HG02571 (cell line): ENCODE measurements around the gene CENATAC.
"Not testable (repeated sequence)": the region's sequence is repeated elsewhere in the genome, so short reads cannot be mapped to it uniquely, and the experiment has no call there.

Source experiments
- ATAC-seq: cut with Tn5 transposase; IDR thresholded peaks from one replicate; pipeline ENCODE4 v1.9.1; 2021; ENCODE audit warnings: mild to moderate bottlenecking, moderate library complexity; ENCODE audit not compliant: unreplicated experiment

Gene CENATAC, protein sequence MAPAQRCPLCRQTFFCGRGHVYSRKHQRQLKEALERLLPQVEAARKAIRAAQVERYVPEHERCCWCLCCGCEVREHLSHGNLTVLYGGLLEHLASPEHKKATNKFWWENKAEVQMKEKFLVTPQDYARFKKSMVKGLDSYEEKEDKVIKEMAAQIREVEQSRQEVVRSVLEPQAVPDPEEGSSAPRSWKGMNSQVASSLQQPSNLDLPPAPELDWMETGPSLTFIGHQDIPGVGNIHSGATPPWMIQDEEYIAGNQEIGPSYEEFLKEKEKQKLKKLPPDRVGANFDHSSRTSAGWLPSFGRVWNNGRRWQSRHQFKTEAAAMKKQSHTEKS

DNA sequence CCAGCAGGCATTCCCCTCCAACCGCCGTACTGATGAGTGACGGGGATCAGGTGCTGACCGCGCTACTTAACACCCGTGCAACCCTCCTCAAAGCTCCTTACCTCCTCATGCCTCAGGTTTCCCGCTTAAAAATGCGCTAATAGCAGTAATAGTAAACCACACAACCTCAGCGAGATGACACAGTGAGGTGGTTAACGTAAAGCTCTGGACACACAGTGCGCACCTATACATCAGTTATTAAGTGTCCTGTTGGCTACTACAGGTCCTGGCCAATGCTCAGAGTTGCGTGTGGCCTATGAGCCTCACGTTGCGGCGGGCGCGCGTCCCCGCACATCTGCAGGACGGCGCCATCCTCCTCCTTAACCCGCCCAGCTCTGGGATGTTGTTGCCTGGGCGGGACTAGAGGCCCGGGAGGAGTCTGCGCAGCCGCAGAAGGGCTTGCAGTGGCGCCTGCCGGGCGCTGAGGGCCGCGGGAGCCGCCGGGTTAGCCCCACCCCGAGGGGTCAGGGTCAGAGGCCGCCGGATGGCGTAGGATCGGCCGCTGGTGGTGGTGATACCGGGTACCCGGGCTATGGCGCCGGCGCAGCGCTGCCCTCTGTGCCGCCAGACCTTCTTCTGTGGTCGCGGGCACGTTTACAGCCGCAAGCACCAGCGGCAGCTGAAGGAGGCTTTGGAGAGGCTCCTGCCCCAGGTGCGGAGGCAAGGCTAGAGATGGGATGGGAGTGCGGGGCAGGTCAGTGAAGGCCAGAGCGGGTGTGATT is at the start of gene CENATAC:
Gene CENATAC (plus strand): TSS at position 512 of the 761 bp plus-strand sequence. CDS start 60 bp downstream, at position 572.
- ATAC-seq, result peak; percentile 86

DNA sequence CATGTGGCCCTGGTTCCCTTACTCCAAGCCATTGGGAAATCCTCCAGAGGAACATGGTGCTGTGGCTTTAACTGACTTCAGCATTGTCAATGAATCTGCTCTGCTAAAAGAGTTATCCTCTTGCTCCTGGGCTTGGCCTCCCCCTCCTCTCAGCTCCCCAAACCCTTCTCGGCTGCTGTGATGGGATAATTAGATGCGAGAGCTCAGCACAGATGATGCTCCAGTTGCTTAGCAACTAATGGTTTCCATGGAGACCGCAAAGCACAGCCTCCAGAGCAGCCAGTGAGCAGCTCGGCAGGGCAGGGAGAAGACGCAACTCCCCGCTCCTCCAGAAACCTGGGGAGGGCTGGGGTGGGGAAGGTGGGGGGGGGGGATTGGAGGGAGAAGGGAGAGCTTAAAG is 44.7 kb upstream of the CENATAC start:
- no peak for ATAC-seq

DNA sequence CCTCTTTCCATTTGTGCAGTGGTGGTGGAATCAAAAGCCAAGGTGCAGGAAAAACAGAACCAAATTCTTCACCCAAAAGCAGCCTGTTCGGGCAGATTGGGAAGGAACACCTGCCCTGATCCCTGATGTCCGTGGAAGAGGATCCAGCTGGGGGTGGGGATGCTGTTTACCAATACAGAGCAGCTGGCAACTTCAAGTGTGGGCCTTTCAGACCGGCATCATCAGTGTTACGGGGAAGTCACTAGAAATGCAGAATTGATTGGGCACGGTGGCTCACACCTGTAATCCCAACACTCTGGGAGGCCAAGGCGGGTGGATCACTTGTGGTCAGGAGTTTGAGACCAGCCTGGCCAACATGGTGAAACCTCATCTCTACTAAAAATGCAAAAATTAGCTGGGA is 44.0 kb upstream of the CENATAC start:
- ATAC-seq, result not testable (repeated sequence)

DNA sequence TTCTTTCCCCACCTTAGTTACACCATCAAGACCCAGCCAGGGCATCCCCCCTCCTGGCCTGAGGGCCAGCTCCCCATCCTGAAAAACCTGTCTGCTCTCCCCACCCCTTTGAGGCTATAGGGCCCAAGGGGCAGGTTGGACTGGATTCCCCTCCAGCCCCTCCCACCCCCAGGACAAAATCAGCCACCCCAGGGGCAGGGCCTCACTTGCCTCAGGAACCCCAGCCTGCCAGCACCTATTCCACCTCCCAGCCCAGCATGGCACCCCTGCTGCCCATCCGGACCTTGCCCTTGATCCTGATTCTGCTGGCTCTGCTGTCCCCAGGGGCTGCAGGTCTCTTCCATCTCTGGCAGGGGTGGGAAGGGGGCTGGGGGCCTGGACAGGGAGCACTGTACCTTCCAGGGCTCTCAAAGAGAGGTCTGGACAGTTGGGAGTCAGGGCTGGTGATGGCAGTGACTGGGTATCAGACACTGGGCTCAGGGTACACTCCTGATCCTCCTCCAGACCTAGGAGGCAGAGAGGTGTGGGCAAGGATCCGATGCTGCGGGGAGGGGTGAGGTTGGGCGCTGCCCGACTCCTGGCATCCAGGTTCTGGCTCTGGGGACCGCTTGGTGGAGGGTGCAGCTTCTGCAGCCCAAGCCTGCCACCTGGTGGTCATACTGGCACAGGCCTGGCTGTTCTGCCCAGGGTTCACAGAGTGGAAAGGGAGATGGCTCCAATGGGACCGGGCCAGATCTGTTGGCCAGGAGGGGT is 41.7 kb upstream of the CENATAC start, which contains the start of gene UPK2:
Gene UPK2 (plus strand): TSS at position 205 of the 753 bp plus-strand sequence. CDS start 53 bp downstream, at position 258.
- peak; percentile 56 for ATAC-seq

DNA sequence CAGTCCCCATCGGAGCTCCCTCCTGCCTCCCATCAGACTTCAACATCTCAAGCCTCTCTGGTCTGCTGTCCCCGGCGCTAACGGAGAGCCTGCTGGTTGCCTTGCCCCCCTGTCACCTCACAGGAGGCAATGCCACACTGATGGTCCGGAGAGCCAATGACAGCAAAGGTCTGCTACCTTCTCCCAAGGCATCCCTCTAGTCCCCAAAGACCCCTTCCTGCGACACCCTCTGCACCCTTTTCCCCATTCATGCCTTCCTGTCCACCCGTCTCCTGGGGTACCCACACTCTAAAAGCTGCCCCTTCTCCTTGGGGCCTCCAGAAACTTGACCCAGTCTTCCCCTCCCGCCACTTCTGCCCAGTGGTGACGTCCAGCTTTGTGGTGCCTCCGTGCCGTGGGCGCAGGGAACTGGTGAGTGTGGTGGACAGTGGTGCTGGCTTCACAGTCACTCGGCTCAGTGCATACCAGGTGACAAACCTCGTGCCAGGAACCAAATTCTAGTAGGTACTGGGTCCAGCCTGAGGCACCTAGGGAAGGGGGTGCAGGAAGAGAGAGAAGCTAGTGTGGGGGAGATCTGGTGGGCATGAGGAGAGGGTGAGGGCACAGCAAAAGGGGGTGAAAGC is 41.0 kb upstream of the CENATAC start:
- no peak for ATAC-seq

DNA sequence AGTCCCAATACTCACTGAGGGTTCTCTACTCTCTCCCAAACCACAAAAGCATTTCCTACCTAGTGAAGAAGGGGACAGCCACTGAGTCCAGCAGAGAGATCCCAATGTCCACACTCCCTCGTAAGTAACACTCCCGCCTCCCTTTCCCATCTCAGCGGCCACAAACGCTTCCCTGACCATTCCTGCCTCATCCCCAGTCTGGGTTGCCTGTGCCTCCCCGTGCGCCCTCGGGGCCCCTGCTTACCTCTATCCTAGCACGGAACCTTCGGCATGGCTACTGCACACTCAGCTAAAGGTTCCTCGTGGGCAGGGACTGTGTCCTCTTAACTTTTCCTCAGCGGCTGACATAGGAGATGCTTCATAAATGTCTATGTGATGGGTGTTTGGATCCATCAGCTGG is 40.4 kb upstream of the CENATAC start:
- no peak for ATAC-seq

DNA sequence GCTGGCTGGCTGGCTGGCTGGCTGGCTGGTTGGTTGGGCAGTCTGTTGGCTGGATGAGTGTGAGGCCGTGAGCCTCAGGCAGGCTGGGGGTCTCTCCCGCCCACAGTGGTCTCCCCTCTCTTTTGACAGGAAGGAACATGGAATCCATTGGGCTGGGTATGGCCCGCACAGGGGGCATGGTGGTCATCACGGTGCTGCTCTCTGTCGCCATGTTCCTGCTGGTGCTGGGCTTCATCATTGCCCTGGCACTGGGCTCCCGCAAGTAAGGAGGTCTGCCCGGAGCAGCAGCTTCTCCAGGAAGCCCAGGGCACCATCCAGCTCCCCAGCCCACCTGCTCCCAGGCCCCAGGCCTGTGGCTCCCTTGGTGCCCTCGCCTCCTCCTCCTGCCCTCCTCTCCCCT is 40.0 kb upstream of the CENATAC start:
- no peak for ATAC-seq

DNA sequence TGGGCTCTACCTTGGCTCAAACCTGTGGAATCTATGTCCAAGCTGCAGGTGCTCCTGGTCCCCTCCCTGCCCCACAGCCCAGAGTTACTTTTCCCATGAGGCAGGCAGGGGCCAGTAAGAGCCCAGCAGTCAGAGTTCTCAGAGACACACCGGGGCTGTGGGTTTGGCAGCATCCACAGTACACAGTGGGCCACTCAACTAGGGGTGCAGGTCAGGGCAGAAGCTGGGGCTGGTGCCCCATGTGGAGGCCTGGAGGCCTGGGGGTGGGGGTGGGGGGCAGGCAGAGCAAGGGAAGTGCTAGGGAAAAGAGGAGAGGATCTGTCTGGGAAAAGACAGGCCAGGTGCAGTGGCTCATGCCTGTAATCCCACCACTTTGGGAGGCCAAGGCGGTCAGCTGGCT is 39.4 kb upstream of the CENATAC start:
- ATAC-seq, result no peak

DNA sequence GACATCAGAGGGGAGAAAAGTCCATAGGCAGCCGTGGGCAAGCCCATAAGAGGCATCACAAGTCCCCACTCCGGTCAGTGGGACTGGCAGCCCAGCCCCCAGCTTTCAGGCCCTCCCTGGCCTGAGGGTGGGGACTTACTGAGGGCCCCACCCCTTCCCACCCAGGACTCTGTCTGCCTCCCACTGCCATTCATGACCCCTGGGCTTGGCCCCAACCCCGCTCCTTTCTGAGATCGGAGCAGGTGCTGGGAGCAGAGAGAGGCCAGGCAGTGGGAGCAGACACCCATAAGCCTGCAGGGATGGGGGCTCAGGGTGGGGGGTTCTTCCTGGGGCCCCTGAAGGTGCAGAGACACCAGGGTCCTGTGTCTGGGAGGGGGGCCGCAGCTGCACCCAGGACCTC is 36.7 kb upstream of the CENATAC start:
- ATAC-seq, result no peak

DNA sequence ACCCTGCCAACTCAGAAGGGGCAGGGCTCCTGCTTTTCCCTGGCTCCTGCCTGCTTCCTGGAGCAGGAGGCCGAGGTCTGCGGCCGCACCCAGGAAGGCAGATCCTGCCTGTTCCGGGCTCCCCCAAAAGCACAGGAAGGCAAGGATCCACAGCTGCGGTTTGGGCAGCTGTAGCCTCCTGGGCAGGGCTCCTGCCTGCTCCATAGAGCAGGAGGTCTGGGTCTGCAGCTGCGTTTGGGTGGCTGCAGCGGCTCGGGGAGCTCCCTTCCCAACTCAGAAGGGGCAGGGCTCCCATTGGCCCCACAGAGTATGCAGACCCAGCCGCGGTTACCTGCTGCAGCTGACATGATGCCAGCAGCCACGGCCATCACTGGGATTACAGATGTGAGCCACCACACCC is 36.3 kb upstream of the CENATAC start:
- no peak for ATAC-seq

DNA sequence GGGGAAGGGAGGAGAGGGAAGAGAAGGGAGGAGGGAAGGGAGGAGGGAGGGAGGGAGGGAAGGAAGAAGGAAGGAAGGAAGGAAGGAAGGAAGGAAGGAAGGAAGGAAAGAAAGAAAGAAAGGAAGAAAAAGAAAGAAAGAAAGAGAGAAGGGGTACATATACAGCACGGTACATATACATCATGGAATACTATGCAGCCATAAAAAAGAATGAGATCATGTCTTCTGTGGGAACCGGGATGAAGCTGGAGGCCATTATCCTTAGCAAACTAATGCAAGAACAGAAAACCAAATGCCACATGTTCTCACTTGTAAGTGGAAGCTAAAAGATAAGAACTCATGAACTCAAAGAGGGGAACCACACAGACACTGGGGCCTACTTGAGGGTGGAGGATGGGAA is 28.4 kb upstream of the CENATAC start:
- ATAC-seq, result not testable (repeated sequence)

DNA sequence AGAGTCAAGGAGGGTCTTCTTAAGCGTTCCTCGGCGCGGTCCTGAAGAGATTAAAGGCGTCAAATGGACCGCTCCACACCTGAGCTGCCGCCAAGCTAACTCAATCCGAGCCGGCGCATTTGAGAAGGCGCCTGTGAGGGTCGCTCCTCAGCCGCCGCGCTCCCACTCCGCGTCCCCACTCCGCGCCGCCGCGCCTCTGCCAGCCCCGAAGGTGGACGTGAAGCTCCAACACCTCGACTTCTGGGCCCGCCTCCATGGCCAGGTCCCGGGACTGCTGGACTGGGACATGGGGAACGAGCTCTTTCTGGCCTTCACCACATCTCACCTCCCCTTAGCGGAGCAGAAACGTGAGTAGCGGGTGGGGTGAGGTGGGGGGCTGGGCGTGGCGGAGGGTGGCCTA is 26.3 kb upstream of the CENATAC start, which contains the start of gene FOXR1:
Gene FOXR1 (plus strand): TSS at position 116 of the 400 bp plus-strand sequence. CDS start 171 bp downstream, at position 287.
- no peak for ATAC-seq

DNA sequence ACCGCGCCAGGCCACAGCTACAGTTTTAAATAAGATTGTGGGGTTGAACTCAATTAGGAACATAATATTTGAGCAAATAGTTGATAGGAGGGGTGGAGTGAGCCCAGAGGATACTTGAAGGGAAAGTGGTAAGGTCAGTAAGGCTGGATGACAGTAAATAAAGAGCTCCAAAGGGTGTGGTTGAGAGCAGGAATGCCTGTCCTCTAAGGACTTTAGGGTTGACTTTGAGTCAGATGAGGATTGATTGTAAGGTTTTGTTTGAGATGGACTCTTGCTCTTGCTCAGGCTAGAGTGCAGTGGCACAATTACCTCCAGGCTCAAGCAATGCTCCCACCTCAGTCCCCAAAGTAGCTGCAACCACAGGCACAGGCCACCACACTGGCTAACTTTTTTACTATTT is 24.0 kb upstream of the CENATAC start:
- ATAC-seq, result no peak

DNA sequence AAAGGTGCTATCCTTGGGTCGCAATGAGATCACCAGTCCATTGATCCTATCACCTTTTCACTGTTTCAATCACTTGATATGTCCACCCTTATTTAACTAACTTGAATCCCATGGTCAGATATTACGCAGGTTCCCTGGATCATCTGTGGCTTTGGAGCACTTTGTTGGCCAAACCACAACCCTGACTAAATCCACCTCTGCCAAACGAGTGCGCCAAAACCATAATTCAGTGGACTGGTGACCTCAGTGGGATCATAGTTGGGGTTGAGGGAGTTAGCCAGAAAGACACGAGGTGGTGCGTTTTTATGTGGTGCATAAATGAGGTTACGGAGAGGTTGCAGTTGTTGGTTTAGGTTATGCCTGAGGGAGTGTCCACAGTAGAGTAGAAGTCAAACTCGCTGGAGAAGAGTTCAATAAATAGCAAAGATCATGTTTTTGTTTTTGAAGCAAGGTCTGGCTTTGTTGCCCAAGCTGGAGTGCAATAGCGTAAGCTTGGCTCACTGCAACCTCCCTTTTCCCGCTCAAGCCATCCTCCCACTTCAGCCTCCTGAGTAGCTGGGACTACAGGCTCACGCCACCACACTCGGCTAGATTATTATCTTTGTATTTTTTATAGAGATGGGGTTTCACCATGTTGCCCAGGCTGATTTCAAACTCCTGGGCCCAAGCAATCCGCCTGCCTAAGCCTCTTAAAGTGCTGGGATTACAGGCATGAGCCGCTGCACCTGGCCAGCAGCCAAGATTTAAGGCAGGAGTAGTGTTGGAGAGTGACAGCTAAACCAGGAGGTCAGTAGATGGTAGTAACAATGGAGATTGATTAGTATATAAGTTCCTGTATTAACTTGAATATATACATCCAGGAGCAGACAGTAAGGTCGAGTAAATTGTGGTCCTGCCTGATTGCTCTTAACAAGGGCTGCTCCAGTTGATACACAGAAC is 21.9 kb upstream of the CENATAC start:
- ATAC-seq, result no peak

DNA sequence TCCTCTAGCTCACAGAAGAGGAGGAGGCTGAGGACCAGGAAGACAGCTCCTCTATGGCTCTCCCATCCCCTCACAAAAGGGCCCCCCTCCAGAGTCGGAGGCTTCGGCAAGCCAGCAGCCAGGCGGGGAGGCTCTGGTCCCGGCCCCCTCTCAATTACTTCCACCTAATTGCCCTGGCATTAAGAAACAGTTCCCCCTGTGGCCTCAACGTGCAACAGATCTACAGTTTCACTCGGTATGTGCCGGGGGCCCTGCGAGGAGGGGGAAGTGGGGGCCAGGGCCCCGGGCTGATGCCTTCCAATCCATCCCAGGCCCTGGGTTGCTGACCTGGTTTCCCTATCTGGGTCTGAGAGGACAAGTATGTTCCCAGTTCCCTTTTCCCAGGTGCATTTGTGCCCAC is 18.5 kb upstream of the CENATAC start:
- no peak for ATAC-seq

DNA sequence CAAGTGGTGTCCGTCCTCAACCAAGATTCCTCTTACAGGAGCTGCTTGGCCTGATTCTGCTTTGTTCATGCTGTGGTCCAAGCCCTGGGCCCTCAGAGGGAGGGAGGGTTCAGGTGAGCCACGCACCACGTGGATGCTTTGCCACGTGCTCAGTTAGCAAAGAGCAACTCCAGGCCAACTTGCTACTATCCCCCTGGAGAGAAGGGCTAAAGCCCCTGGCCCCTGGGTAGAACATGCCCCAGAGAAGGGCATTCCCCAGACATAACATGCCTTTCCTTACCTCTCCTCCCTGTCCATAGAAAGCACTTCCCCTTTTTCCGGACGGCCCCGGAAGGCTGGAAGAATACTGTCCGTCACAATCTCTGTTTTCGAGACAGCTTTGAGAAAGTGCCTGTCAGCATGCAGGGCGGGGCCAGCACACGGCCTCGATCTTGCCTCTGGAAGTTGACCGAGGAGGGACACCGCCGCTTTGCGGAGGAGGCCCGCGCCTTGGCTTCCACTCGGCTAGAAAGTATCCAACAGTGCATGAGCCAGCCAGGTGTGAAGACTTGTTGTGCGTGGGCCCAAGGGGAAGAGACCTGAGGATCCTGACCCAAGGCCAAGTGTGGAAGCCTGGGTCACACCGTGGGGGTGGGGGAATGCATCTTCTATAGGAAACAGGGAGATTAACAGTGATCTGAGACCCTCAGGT is 17.6 kb upstream of the CENATAC start:
- no peak for ATAC-seq

DNA sequence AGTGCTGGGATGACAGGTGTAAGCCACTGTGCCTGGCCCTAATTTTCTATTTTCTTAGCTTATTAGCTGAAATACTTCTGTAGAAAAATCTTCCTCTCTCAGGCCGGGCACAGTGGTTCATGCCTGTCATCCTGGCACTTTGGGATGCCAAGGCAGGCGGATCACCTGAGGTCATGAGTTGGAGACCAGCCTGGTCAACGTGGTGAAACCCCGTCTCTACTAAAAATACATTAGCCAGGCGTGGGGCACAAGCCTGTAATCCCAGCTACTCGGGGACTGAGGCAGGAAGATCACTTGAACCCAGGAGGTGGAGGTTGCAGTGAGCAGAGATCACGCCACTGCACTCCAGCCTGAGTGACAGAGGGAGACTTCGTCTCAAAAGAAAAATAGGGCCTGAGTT is 13.6 kb upstream of the CENATAC start:
- not testable (repeated sequence) for ATAC-seq

DNA sequence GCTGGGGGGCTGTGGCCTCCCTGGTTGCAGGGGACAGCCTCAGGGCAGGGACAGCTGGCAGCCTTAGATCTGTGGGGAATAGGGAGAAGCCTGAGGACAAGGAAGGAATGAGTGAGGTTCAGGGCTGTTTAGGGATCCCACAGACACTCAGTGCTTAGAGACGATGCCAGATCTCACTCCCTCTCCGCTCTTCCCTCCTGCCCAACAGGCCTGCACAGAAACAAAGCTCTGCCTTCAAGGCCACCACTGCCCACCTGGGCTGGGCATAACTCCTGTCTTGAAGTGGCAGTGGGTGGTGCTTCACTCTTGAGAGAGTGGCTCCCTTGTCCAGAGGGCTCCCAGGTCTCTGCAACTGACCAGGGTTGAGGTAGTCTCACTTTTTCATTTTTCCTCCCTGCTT is 13.1 kb upstream of the CENATAC start:
- ATAC-seq, result no peak

DNA sequence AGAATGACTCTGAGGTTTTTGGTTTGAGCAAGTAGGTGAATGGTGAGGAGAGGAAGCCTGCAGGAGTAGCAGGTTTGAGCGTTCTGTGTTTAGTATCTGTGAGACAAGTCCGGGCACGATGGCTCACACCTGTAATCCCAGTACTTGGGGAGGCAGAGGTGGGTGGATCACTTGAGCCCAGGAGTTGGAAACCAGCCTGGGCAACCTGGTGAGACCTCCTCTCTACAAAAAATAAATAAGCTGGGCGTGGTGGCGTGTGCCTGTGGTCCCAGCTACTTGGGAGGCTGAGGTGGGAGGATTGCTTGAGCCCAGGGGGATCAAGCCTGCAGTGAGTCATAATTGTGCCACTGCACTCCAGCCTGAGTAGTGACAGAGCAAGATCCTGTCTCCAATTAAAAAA is 9.7 kb upstream of the CENATAC start:
- no peak for ATAC-seq
